OCI-LY3 (cell line): Measurements from ENCODE around the gene C2CD2L.

Experiments used
- H2AFZ ChIP-seq: fragments of 200-600, 300-600 bp; shearing (Covaris generic); 2 replicates; pipeline ENCODE4 v1.6.0; 2014; ENCODE audit warnings: antibody characterized with exemption, low read depth, low read length
- H3K27ac ChIP-seq: fragments of 200-600, 300-600 bp; sonication (generic); 2 replicates; pipeline ENCODE4 v1.5.1; 2014; ENCODE audit warnings: mild to moderate bottlenecking, low read length, moderate library complexity, mixed read lengths
- H3K27me3 ChIP-seq: fragments of 200-600, 300-600 bp; sonication (generic); 2 replicates; pipeline ENCODE4 v1.6.1; 2014; ENCODE audit warnings: low read depth, low read length, mixed read lengths
- H3K36me3 ChIP-seq: fragments of 200-600, 300-600 bp; sonication (generic); replicated peaks from 2 replicates; pipeline ENCODE3; 2014; ENCODE audit warnings: low read depth, low read length, mixed read lengths
- H3K4me1 ChIP-seq: fragments of 300-600, 200-600 bp; sonication (generic); 2 replicates; pipeline ENCODE4 v1.6.1; 2014; ENCODE audit warnings: low read length, mixed read lengths
- H3K4me2 ChIP-seq: fragments of 200-600, 300-600 bp; sonication (generic); 2 replicates; pipeline ENCODE4 v1.6.1; 2014; ENCODE audit warnings: low read length, mixed read lengths
- H3K4me3 ChIP-seq: fragments of 300-600, 200-600 bp; sonication (generic); 2 replicates; pipeline ENCODE4 v1.5.1; 2014; ENCODE audit warnings: antibody characterized with exemption, mild to moderate bottlenecking, low read length, moderate library complexity
- H3K79me2 ChIP-seq: fragments of 300-600, 200-600 bp; shearing (Covaris generic); 2 replicates; pipeline ENCODE4 v1.6.1; 2014; ENCODE audit warnings: mild to moderate bottlenecking, low read length, mixed read lengths
- H3K9ac ChIP-seq: fragments of 300-600, 200-600 bp; shearing (Covaris generic); 2 replicates; pipeline ENCODE4 v1.6.0; 2014; ENCODE audit warnings: mild to moderate bottlenecking, low read length, moderate library complexity
- H3K9me3 ChIP-seq: fragments of 200-600, 300-600 bp; shearing (Covaris generic); 2 replicates; pipeline ENCODE4 v1.6.1; 2014; ENCODE audit warnings: low read length, mixed read lengths; ENCODE audit not compliant: insufficient read depth
- H4K20me1 ChIP-seq: fragments of 200-600, 300-600 bp; sonication (generic); 2 replicates; pipeline ENCODE4 v1.6.1; 2016; ENCODE audit warnings: low read length, mixed read lengths; ENCODE audit not compliant: insufficient read depth
- CTCF ChIP-seq: fragments of 200-600, 300-600 bp; sonication (generic); IDR thresholded peaks from 2 replicates; pipeline ENCODE4 v1.5.1; 2014; ENCODE audit warnings: antibody characterized with exemption, low read length, low read depth
- EZH2phosphoT487 ChIP-seq: fragments of 200-600 bp; shearing (Covaris generic); IDR thresholded peaks from 2 replicates; pipeline ENCODE4 v1.6.1; 2018; ENCODE audit warnings: antibody characterized with exemption, mixed run types, low read depth

The C2CD2L gene

GRCh38 chr11:119157063-119157462 lies 49.9 kb downstream of the C2CD2L start:
- Histone ChIP-seq H3K4me3 (no peak overlapping the region), H3K4me1 (no peaks in the 10 kb centered on the region), H4K20me1 (no peaks in the 10 kb centered on the region), H2AFZ (no peak overlapping the region), H3K4me2 (no peak overlapping the region), H3K79me2 (no peaks in the 10 kb centered on the region), H3K9ac (no peak overlapping the region), H3K36me3 (no peaks in the 10 kb centered on the region), H3K9me3 (no peaks in the 10 kb centered on the region), H3K27me3 (peaks cover 13% of the 10 kb centered on the region), H3K27ac (no peak overlapping the region)
- TF ChIP-seq EZH2phosphoT487, result no peak
- no peak for TF ChIP-seq CTCF

DNA sequence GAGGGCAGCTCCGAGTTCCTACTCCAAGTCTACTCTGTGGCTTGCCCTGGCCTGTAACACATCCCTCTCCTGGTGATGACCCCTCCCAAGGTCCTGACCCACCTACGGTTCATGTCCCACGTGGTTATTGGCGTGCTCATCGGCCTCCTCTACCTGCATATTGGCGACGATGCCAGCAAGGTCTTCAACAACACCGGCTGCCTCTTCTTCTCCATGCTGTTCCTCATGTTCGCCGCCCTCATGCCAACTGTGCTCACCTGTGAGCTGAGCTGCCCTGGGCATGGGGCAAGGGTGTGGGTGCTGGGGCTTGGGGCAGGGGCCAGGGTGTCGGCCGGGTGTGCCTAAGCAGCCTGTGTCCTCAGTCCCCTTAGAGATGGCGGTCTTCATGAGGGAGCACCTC lies 51.3 kb downstream of the C2CD2L start:
- Histone ChIP-seq H3K27me3 (peaks cover 13% of the 10 kb centered on the region), H3K27ac (no peak overlapping the region), H3K79me2 (no peaks in the 10 kb centered on the region), H3K9me3 (no peaks in the 10 kb centered on the region), H3K4me3 (no peak overlapping the region), H3K4me2 (no peak overlapping the region), H3K36me3 (no peaks in the 10 kb centered on the region), H3K4me1 (no peaks in the 10 kb centered on the region), H3K9ac (no peak overlapping the region), H2AFZ (no peak overlapping the region), H4K20me1 (no peaks in the 10 kb centered on the region)
- TF ChIP-seq EZH2phosphoT487, result no peak
- no peak for TF ChIP-seq CTCF

DNA sequence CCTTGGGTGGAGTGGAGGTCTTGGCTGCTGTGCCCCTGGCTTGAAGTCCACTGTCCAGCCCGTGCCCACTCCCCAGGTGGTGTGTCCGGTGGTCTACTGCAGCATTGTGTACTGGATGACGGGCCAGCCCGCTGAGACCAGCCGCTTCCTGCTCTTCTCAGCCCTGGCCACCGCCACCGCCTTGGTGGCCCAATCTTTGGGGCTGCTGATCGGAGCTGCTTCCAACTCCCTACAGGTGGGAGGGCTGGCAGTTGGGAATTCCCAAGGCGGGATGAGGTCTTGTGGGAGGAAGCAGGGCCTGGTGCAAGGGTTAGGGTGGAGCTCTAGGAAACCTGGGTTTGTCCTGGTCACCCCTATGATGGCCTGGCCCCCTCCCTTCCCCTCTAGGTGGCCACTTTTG lies 53.0 kb downstream of the C2CD2L start:
- Histone ChIP-seq H3K27ac (no peak overlapping the region), H3K4me3 (no peak overlapping the region), H3K79me2 (no peaks in the 10 kb centered on the region), H3K4me2 (no peak overlapping the region), H3K27me3 (0 out of 2 replicates have a peak, but pooled peaks cover 3% of the 10 kb centered on the region), H3K4me1 (no peaks in the 10 kb centered on the region), H3K36me3 (no peaks in the 10 kb centered on the region), H3K9me3 (no peaks in the 10 kb centered on the region), H3K9ac (no peak overlapping the region), H2AFZ (no peak overlapping the region), H4K20me1 (no peaks in the 10 kb centered on the region)
- TF ChIP-seq CTCF (no peak), EZH2phosphoT487 (no peak)

GRCh38 chr11:119161871-119162270 lies 54.7 kb downstream of the C2CD2L start:
- Histone ChIP-seq H3K36me3 (no peaks in the 10 kb centered on the region), H3K4me2 (no peak overlapping the region), H3K9ac (no peak overlapping the region), H2AFZ (no peak overlapping the region), H3K4me3 (no peak overlapping the region), H3K4me1 (no peaks in the 10 kb centered on the region), H3K9me3 (no peaks in the 10 kb centered on the region), H3K27ac (no peak overlapping the region), H3K79me2 (no peaks in the 10 kb centered on the region), H4K20me1 (no peaks in the 10 kb centered on the region), H3K27me3 (0 out of 2 replicates have a peak, but pooled peaks cover under 1% of the 10 kb centered on the region)
- TF ChIP-seq EZH2phosphoT487 (no peak), CTCF (no peak)
